Stimulated activated CD4-positive, alpha-beta T cell treated with anti-CD3 and anti-CD28 coated beads, Interleukin-4, amount 100 ng/mL, for 24 hours (primary cell): ENCODE data around the gene RAMACL.
"Not testable (repeated sequence)": the region's sequence is repeated elsewhere in the genome, so short reads cannot be mapped to it uniquely, and the experiment has no call there.

Experiments
- DNase-seq: peaks from one replicate; pipeline ENCODE4 v3.0.0-alpha.2; 2020

Gene RAMACL

DNA sequence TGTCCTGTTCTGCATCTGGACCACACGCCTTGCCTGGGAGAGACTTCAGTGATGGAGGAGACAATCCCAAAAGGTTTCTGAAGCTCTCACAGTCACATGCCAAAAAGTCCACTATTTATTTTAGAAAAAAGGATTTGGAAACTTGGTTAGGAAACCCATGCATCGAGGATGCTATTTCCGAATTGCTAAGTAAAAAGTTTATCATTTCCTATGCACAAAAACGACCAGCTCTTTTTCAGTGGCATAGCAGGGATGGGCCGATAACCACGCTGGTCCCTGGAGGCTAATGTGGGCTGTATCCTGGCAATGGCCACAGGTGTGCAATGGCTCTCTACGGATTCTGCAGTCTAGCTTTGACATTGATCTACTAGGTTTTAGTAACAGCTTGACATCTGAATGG is 33.9 kb downstream of the RAMACL start:
- DNase-seq = no peak

DNA sequence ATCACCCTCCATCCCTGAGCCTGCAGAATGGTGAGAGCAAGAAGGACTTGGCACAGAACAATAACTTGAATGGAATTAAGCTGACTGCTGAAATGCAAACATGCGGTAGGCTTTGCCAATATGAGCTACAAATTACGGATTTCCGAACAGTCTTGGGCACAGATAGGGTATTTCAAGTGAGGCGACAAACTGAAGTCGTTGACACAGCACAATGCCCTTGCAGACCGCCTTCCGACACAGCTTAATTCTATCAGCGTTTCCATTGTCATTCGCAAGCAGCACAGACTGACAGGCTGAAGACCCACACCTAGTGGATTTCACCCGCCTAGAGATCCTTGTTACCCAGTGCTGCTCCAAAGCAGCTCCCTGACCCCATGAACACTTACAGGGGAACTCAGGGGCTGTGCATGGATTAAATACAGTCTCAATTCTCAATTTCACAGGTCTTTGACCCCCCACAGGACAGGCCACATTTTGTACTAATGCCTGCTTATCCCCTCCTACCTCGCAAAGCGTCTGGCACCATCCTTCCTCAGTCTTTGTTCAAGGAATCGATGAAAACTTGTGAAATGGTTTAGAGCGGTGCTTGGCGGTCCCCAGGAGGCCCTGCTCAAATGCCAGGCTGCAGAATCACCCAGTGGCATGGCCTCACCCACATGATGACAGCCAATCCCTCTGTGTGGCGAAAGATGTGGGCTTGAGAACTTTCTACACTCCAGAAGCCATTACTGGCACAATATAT is 34.6 kb downstream of the RAMACL start:
- no peak for DNase-seq

DNA sequence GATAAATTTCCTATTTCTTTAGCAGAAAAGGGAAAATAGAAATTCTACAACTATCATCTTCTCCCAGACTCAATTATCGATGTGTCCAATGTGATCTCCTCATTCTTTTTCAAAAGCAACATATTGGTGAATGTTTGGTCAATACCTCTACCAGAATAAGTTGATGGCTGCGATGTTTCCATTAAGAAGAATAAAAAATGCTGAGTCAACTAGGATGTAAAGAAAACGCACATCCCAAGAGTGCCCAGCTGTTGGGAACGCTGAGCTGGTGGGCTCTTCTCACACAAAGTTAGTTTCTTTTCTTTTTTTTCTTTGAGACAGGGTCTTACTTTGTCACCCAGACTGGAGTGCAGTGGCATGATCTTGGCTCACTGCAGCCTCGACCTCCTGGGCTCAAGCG is 39.8 kb downstream of the RAMACL start:
- no peak for DNase-seq

DNA sequence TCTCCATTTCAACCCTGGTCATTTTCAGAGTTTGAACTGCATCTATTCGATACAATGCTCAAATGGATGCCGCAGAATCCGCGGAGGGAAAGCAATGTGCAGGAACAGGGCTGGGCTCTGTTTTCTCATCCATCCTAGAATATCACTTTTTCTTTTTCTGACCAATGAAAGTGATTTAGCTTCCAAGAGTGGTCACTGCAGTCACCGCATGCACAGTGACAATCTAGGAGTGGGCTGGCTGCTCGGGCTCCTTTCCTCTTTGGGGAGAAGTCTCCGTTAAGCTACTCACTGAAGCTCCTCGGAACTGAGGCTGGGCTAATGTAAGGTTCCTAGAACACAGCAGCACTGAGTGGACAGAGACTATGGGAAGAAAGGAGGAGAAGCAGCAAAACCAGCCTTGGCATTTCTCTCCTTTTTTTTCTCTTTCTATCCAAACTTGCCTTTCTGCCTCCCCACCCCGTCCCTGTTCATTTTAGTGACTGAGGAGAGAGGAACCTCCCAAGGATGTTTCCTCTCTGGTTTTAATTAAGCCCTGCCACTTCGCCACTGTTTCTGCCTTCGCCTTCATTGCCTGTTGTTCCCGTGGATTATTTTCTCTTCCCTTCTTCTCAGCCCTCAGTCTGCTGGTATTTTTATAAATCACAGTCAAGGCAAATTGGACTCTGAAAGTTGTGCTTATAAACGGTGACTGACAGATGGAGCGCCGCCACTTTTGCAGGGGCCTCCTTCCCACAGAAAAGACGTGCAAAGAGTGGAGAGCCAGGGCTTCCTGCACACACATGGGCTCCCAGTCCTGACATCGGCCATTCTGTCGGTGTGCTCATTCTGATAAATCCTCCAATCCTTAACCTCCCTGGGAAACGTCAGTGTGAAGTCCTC is 41.1 kb downstream of the RAMACL start:
- DNase-seq = no peak

DNA sequence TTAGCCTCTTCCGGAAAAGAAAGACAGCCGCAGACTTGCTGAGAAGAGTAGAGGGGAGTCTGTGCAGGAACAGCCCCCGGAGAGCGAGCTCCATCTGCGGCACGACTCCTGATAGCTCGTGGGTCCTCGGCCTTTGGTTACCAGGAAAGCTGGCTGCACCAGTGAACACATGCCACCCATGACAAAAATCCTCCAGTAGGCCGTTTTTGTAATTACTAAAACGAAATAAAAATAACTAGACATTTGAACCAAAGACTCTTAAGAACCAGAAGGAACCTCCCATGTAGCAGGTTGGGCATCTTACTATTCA is 42.2 kb downstream of the RAMACL start:
- DNase-seq = no peak

DNA sequence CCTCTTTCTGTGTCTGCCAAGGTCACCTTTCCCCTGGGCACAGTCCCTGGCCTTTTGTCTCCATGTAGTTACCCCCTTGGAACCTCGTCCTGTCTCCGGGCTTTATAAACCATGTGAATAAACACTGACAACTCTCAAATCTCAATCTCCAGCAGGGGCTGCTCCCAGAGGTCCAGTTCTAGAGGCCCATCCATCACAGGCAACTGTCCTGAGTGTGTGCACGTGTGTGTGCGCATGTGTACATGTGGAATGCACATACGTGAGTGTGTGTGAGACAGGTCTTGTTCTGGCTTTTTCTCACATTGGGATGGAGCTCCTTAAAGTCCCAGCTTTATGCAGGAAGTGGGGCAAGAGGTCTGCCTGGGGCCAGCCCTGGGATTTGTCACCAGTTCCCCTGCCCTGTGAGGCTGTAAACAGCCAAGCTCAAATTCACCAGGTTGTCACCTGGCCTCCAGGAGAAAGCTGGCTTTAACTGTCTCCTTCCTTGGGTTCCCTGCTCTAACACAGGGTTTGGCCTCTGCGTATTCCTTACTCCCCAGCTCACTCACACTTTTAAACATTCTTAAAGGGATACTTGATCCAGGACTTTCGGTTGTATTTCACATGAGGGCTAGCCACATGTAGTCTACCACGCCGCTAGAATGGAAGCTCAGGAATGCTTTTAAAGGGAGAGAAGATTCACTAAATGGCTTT is 42.7 kb downstream of the RAMACL start:
- DNase-seq = no peak

DNA sequence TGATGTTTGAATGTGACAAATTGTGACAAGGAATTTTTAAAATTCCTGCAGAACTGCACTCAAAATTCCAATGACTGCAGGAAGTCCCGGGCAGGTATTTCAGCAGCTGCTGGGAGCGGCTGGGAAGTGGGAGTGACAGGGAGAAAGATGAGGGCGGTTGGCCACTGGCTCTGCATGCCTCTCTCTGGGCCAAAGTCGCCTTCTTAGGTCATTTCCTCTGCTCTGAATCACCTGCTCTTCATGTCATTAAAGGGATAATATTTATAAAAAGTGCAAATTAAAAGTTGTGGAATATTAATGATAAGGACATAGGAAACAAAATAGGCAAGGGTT is 43.9 kb downstream of the RAMACL start:
- no peak for DNase-seq

DNA sequence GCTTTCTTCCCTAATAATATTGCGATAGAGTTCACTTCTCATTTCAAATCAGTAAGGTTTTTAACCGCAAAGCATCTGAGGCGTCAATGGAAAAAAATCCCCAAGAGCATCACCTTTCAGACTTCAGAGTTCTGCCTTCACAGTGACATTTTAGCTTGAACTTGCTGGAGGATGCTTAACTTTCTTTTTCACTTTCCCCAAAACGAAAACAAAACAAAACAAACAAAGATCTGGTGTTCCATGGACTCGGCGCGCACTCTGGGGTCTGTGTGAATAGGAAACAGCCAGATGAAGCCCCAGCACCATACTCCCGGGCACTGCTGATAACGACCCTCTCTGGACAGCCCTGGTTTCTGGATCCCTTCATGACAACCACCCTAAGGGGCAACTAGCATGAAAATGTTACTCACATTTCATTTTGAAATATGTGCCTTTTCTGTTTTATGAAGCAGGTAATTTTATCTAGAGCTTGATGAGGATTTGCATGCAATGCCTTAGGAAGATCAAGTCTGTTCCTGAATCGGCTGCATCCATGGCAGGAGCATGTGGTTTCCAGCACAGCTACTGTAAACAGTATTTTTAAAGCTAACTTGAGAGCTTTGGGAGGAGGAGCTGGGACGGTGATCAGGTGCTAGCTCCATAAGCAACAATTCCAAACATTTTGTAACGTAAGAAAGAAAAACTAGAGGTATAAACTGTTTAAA is 44.5 kb downstream of the RAMACL start:
- DNase-seq = no peak

DNA sequence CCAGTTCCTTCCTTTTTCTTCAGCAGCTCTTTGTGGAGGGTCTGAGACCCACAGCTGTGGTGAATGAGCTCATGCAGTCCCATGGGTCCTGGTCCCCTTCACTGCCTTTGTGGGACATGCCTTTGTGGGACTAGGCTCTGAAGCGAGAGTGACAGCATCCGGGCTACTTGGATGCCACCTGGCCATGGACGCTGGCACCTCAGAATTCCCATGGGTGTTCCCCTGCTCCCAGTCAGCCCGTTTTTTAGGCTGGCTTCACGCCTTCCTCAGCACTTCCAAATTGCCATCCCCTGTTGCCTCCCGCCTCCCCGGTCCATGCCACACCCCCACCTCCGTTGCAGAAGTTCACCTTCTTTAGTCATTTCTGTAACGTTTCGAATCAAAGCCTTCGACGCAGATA is 45.1 kb downstream of the RAMACL start:
- DNase-seq = no peak

DNA sequence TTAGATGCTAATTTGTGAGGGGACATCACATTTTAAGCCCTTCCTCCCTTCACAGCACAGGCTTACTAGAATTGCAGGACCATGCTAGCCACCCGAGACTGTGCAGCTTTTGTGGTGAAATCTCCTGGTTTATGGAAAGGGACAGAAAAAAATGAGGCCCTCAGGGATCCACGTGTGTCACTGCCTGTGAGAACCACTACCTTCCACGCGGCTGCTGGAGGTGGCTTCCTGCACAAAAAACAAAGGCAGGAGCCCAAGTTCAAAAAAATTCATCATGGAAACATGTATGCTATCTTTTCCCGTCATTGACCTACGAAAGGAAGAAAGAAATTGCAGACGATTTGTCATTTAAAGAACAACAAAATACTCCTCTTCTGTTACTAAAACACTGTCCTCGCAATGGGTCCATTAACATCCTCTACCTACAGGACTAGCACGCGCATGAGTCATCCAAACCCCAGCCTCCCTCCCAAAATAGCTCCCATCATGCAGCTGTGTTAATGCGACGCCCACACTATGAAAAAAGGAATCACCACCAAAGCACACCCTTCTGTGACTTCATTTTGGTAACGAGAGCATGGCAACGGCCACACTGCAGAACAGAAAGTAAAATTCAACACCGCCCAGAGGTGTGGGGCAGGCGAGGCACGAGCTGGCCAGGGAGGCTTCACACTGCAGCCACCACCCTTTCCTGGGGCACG is 45.7 kb downstream of the RAMACL start:
- DNase-seq = peak; percentile 73

DNA sequence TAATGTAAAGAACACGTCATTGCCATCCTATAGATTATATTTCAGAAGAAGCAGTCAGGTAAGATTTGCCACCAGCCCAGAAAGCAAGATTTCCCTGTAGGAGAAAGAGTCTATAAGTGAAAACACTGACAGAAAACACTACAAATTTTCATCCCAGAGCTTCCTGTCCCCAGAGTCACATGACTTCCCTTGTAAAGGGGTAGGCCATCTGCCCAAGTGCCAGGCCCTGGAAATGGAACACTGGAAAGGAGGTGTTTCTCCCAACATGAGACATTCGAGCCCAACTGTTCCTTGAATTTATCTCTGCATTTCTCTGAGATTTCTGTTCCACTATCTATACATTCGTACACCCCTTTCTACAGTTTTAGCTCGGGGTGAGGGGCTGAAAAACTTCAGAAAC is 46.9 kb downstream of the RAMACL start:
- no peak for DNase-seq

DNA sequence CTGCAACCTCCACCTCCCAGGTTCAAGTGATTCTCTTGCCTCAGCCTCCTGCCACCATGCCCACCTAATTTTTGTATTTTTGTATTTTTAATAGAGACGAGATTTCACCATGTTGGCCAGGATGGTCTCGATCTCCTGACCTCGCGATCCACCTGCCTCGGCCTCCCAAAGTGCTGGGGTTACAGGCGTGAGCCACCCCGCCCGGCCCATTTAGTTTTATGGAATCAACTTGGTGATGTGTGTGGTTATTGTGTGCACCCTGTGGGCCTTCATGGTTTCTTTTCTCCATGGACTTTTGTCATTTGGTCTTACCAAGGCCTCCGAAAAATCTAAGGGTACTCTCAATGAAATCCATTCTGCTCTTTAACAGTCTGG is 47.5 kb downstream of the RAMACL start:
- DNase-seq = not testable (repeated sequence)

DNA sequence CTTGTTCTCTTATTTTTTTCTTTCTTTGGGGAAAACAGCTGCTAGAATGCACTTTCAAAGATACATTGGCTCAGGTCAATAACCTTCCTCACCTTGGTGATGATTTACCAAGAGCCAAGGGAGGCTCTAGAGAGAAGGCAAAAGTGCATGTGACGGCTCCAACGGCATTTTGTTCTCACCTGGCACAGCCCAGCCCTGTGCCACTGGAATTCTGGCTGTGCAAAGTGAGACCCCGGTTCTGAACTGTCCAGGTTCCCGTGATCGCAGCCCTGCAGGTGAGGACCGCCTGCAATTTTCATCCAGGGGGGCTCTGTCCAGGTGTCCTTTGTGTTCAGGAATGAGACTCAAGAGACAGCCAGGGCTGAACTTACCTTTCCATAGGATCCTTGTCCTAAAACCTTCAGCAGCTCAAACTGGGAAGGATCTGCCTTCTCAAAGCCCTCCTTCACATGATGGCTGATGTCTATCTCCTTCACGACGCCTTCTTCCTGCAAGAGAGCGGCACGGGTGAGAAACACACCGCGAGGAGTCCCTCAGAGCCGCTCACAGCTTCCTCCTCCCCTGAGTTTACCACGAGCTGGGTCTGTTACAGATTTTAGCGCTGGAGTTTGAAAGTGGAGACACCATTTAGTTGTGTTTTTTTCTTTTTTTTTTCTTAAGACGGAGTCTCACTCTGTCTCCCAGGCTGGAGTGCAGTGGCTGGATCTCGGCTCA is 48.0 kb downstream of the RAMACL start:
- no peak for DNase-seq

DNA sequence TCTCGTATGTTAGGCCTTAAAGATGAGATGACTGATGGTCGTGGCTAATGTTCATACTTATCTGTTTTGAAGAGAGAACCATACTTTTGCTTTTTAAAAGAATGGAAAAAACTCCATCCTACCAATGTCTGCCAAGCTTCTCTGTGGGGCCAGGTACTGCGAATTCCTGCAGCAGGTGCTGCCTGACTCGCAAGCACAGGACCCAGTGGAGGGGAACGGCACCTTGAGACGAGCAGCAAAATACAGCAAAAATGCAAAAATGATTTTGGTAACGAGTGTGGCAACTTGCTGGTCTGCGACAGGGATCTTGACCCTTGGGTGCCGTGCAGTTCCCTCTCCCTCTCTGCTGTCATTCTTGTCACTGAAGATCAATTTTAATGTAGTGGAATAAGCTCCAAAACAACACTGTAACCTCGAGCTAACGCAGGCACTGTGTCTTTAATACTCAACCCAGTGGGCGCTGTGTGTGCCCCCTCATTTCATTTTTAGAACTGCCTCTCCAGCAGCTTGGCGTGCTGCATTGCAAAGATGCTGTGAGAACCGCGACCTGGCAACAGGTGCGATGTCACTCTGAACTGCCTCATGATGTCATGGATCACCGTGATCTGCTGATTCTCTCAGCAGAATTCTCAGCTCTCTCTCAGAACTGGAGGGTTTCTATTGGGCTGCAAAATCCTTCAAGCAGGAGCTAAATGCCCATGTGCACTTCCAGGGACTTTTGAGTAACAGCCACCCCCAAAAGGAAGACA is 51.6 kb downstream of the RAMACL start:
- no peak for DNase-seq

DNA sequence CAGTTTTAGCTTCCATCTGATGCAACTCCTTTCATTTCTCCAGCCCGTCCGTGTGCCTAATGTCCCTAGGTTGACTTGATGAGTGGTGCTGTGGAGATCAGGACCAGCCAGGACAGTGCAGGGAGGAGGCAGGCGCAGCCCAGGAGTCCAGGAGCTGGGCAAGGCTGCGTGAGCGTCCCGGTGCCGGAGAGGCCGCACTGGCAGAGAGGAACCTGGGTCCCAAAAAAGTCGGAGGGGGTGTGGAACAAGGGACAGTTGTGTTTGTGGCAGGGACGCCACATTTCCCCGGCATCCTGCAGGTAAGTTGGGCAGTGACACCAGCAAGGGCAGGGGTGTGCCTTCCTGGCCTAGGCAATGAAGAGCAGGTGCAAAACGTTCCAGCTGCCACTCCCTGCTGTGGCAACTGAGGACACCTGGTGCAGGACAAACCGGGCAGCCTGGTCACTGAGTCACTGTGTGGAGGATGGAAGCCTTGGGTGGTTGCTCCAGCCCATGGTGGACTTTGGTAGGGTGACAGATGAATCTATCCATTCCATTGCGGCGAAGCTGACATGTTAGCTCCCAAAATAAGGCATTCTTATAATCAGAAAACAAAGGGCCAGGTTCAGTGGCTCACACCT is 53.2 kb downstream of the RAMACL start:
- DNase-seq = no peak
